NCI-H1436 treated with DMSO at 0.1 percent for 48 hours (cell line): Measurements from ENCODE around the gene CHRNA1.
A peak's percentile ranks its signal among the peaks of the same experiment; 100 is the strongest.

Experiments used
- DNase-seq: peaks from one replicate; lab custom pipeline; 2025; lab: John Stamatoyannopoulos, UW

Gene CHRNA1

GRCh38 chr2:174764280-174765255 is at the start of gene CHRNA1:
CHRNA1 (minus strand) TSS chr2:174764472; CDS start chr2:174764394, 78 bp downstream.
- DNase-seq, result peak; percentile 12

GRCh38 chr2:174812037-174812436 is 47.8 kb upstream of the CHRNA1 start:
- DNase-seq, result no peak

DNA sequence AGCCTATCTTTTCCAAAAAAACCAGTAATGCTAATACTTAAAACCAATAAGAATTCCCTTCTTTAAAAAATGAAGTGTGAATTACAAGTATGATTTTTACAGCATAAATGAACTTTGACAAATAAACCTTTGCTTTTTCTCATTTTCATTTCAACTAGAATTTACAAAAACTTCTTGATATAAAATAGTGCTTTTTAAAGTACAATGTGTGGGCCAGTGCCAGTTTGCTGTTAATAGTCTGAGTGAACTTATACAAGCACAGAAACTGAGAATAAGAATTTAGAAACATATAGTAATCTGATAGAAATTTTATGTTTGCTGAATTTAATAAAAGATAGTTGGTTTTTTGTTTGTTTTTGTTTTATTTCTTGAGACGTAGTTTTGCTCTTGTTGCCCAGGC is 43.7 kb upstream of the CHRNA1 start:
- no peak for DNase-seq

DNA sequence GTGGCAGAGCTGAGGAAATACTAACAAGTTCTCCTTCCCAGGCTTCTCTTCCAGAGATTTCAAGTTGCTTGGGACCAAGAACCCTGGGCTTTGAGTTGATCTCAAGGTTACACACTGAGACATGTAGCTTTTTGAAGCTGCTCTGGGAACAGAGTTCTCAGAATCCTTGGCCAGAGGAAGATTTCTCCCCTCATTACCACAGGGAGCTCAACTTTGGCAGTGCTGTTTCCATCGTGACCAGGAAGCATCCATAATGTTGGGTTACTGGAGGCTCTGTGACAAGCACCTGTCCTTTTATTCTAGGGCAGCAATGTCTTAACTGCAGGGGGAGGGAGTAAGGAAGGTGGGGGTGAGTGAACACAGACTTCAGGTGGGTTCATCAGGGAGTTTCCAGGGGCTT is 41.5 kb upstream of the CHRNA1 start:
- no peak for DNase-seq

- no peak for DNase-seq
Observed at GRCh38 chr2:174802459-174802858, 38.2 kb upstream of the CHRNA1 start.

GRCh38 chr2:174800436-174801205 is 36.3 kb upstream of the CHRNA1 start:
- no peak for DNase-seq

DNA sequence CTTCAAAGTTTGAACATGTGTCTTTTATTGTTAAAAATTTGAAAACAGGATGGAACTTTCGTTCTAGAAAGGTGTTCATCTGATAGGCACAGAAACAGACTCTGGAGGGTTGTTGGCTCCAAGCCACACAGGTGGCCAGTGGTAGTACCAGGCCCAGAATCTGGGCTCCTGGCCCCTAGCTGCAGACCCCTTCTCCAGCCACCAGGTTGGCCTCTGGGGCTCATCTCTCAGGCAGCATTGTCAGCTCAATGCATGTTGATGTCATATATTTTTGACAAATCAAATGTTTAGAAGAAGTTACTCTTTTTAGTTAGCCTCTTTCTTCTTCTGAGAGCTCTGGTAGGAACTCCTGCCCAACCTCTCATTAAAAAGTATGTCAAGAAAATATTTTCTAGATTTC is 34.5 kb upstream of the CHRNA1 start:
- no peak for DNase-seq

GRCh38 chr2:174797781-174798276 is 33.6 kb upstream of the CHRNA1 start:
- no peak for DNase-seq

DNA sequence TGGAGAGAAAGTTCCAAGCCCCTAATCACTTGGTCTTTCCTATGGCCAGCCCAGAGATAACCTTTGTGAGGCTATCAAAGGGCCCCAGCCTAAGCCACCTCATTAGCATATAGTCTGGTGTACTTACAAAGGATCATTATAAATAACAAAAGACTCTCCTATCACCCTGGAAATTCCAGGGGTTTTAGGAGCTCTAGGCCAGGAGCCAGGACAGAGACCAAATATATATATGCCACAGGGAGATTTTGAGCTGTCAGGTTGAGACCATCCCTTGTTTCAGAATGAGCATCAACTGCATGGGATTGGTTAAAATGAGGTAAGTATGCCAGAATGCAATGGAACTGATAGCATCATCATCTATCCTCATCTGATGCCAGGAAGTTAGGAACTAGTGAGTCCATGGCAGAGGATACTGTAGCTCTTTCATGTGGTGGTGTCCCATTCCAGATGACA is 32.1 kb upstream of the CHRNA1 start:
- no peak for DNase-seq

- DNase-seq, result no peak
Observed at GRCh38 chr2:174794851-174795374, 30.6 kb upstream of the CHRNA1 start.

DNA sequence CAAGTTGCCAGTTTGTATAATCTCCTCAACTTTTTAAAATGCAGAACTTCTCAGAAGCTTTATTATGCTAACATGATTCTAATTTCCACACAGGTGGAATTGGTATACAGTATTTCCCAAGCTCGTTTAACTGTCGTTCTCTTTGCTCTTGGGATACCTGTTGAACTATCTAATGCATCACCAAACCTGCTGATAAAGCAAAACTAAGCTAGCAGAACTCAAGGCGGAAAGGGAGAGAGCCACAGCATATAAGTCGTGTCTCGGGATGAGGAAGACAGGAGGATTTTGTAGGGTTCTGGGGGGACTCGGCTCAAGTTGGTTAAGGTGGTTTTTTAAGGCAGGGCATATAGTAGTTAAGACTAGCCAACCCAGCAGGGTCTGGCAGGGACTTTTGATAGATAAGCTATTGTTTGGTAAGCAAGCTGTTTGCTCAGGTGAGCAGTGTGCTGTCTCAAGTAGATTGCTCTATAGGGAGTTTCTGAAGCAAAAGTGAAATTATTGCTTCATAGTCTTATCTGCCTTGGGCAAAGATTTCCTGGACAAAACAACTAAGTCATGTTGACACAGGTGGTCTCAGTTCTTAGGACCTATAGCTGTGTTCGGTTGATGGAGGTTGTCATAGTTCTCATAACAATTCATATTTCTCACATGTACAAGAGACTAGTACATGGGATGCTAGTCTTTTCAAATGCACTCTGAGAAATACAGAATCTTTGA is 28.2 kb upstream of the CHRNA1 start:
- DNase-seq, result no peak

- DNase-seq, result no peak
Observed at GRCh38 chr2:174791746-174792280, 27.5 kb upstream of the CHRNA1 start.

GRCh38 chr2:174791020-174791419 is 26.7 kb upstream of the CHRNA1 start:
- no peak for DNase-seq

DNA sequence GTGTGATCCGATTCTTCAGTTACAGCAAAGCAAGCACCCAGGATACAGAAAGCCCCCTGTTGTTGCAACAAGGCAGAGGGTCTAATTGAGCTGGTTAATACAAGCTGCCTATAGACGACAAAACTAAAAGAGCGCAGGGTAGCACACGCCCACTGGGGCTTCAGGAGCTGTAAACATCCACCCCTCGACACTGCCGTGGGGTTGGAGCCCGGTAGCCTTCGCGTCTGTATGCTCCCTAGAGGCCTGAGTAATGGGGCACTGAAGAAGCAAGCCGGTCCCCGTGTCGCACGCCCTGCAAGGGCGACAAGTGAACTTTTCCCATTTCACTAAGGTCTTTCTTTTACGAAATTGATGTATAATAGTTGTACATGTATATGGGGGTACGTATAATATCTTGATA is 24.7 kb upstream of the CHRNA1 start:
- no peak for DNase-seq

- no peak for DNase-seq
Observed at GRCh38 chr2:174788291-174788929, 24.1 kb upstream of the CHRNA1 start.

DNA sequence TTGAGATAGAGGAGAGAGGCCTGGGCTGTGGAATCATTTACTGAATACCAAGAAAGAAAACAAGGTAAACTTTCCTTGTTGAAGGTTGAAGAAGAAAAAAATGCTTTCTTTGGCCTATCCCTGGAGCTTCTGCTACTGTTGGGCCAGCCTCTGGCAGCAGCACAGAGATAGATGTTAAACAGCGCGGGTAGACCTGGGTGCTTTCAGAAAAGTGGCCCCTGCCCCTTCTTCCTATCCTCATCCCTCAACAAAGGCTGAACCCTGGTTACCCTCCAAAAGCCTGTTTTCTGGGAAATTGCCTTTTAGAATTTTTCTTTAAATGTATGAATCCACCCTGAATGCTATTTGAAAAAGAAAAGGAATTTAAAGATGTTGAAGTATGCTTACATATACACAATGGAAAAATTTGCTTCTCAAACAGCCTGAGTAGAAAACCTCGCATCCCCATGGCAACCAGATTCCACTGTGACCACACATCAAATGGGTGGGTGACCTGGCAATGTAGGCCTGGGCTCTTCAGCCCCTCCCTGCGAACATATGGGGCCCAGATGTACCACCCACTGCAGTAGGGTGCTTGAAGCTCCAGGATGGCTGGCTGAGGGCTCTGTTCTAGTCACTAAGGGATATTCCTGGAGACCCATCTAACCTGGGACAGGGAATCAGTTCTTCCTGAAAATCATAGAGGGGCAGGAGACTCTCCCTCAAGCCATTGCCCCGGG is 23.4 kb upstream of the CHRNA1 start:
- DNase-seq, result no peak

- DNase-seq, result no peak
Observed at GRCh38 chr2:174786066-174786725, 21.9 kb upstream of the CHRNA1 start.

GRCh38 chr2:174785481-174785880 is 21.2 kb upstream of the CHRNA1 start:
- DNase-seq, result no peak

DNA sequence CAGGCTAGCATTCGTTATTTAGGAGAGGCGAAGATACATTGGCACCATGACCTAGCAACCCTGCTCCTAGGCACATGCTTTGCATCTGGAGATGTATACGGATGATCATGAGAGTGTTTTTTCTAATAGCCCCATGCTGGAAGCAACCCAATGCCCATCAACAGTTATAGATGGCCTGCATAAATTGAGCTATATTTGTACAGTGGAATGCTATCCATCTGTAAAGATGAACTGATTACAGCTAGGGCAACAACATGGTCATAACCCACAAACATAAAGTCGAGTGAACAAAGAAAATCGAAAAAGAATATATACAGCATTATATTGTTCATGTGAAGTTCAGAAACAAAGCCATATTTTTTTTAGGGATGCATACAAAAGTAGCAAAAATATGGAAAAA is 20.6 kb upstream of the CHRNA1 start:
- DNase-seq, result no peak

- DNase-seq, result no peak
Observed at GRCh38 chr2:174784316-174784715, 20.0 kb upstream of the CHRNA1 start.
